Measurements from ENCODE around the gene CTSF. TPM values are rescaled to one million over a fixed set of nuclear protein-coding genes. Genes with fewer than 3 reads are reported as not detected.

CTSF gene
- total and polyA plus RNA-seq, 2 of the 13 experiments (the other 11 are each of a cell fraction or from before 2014, with no cell fraction given) = not detected

GRCh38 chr11:66545701-66546367 lies 22.6 kb downstream of the CTSF start, which contains the start of gene ZDHHC24 (continued):
- TF ChIP-seq HNF1A (IDR thresholded peaks at IDR 0.05; ENCODE audit: low read depth) (no peak), HNF1A (CRISPR knock-in tag; IDR thresholded peaks at IDR 0.05; ENCODE audit: borderline replicate concordance) (0 out of 2 replicates have a peak, but pooled peaks have one; percentile 24), ZNF557 (CRISPR knock-in tag; IDR thresholded peaks at IDR 0.05) (no peak), ZUFSP (CRISPR knock-in tag; IDR thresholded peaks at IDR 0.05; ENCODE audit: borderline replicate concordance) (no peak), ZSCAN12 (CRISPR knock-in tag; IDR thresholded peaks at IDR 0.05) (peak; percentile 14; the same call in 1 of the 2 replicates), IKZF4 (CRISPR knock-in tag; IDR thresholded peaks at IDR 0.05; ENCODE audit: borderline replicate concordance, low read depth, not compliant biosample characterization) (no peak), ELF1 (CRISPR knock-in tag; IDR thresholded peaks at IDR 0.05) (peak; percentile 95), ZMAT3 (CRISPR knock-in tag; conservative IDR thresholded peaks at IDR 0.05) (no peak), ZNF772 (CRISPR knock-in tag; IDR thresholded peaks at IDR 0.05) (peak; percentile 37), CBFB (CRISPR knock-in tag; IDR thresholded peaks at IDR 0.05) (no peak; the same call in 1 of the 2 replicates), ZSCAN21 (CRISPR knock-in tag; IDR thresholded peaks at IDR 0.05; ENCODE audit: borderline replicate concordance) (no peak), ZNF136 (CRISPR knock-in tag; IDR thresholded peaks at IDR 0.05; ENCODE audit: low read depth) (no peak), ZNF24 (IDR thresholded peaks at IDR 0.05) (no peak), POLR2G (IDR thresholded peaks at IDR 0.05; ENCODE audit: low read depth, low read length) (peak; percentile 85), ZHX2 (IDR thresholded peaks at IDR 0.05; ENCODE audit: low read depth) (peak; percentile 25; the same call in 1 of the 2 replicates), ZHX2 (CRISPR knock-in tag; IDR thresholded peaks at IDR 0.05; ENCODE audit: borderline replicate concordance) (no peak)
- TF ChIP-seq, protein P1, sequence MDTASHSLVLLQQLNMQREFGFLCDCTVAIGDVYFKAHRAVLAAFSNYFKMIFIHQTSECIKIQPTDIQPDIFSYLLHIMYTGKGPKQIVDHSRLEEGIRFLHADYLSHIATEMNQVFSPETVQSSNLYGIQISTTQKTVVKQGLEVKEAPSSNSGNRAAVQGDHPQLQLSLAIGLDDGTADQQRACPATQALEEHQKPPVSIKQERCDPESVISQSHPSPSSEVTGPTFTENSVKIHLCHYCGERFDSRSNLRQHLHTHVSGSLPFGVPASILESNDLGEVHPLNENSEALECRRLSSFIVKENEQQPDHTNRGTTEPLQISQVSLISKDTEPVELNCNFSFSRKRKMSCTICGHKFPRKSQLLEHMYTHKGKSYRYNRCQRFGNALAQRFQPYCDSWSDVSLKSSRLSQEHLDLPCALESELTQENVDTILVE (CRISPR knock-in tag; IDR thresholded peaks at IDR 0.05) = no peak
